Natural killer cell (primary cell): ENCODE results near the gene METRN. TPM values are rescaled to one million over a fixed set of nuclear protein-coding genes. Genes with fewer than 3 reads are reported as not detected.

Source experiments
- ATAC-seq, 3 donors: fragments of 150-1000 bp in 2 of 3; fragments of 200-7000 bp in 1 of 3; cut with Tn5 transposase; 1 replicate in 1 of 3; 2 replicates in 2 of 3; pipeline ENCODE4 v1.10.0; 2021; ENCODE audit warnings: mild to moderate bottlenecking in 2 of 3, moderate library complexity in 2 of 3
- DNase-seq, 2 donors: peaks; one replicate each; pipeline versions ENCODE4 v3.0.0 to v3.0.0-alpha.2; 2013 to 2021; ENCODE audit warnings: mixed read lengths in 1 of 2
- H3K27ac ChIP-seq: one replicate; pipeline ENCODE4 v1.5.1; 2013; ENCODE audit warnings: mild to moderate bottlenecking, low read length
- H3K27me3 ChIP-seq: one replicate; pipeline ENCODE4 v1.6.1; 2013; ENCODE audit warnings: low read length; ENCODE audit not compliant: control insufficient read depth, insufficient read depth
- H3K36me3 ChIP-seq: one replicate; pipeline ENCODE4 v1.6.1; 2013; ENCODE audit warnings: low read length; ENCODE audit not compliant: control insufficient read depth, insufficient read depth
- H3K4me1 ChIP-seq: one replicate; pipeline ENCODE4 v1.6.1; 2013; ENCODE audit warnings: low read length; ENCODE audit not compliant: control insufficient read depth, insufficient read depth
- H3K4me3 ChIP-seq: one replicate; pipeline ENCODE4 v1.5.1; 2013; ENCODE audit warnings: low read length
- H3K9me3 ChIP-seq: one replicate; pipeline ENCODE4 v1.6.1; 2013; ENCODE audit warnings: low read length; ENCODE audit not compliant: control insufficient read depth, insufficient read depth
- H3K27ac Mint-ChIP-seq, 2 donors: one replicate each; pipeline ENCODE4 v1.8.0; 2022; ENCODE audit warnings: mild to moderate bottlenecking in 2 of 2, mixed read lengths in 2 of 2, moderate library complexity in 1 of 2
- H3K27me3 Mint-ChIP-seq, 2 donors: one replicate each; pipeline ENCODE4 v1.8.0; 2022; ENCODE audit warnings: low read depth in 2 of 2, mixed read lengths in 2 of 2
- H3K36me3 Mint-ChIP-seq: one replicate; pipeline ENCODE4 v1.8.0; 2022; ENCODE audit warnings: mixed read lengths
- H3K4me1 Mint-ChIP-seq, 2 donors: one replicate each; pipeline ENCODE4 v1.8.0; 2022; ENCODE audit warnings: mixed read lengths in 2 of 2
- H3K4me3 Mint-ChIP-seq: one replicate; pipeline ENCODE4 v1.8.0; 2022; ENCODE audit warnings: mild to moderate bottlenecking, moderate library complexity, mixed read lengths
- H3K9me3 Mint-ChIP-seq, 2 donors: one replicate each; pipeline ENCODE4 v1.8.0; 2022; ENCODE audit warnings: mixed read lengths in 2 of 2
- WGBS: methylation state at CpG from one replicate; pipeline ENCODE4 v1.1.7; 2013; ENCODE audit warnings: missing lambda C conversion rate; ENCODE audit not compliant: insufficient coverage; 5-methylcytosine and 5-hydroxymethylcytosine counted together
- intact Hi-C: fragments of 100-400 bp; cut with micrococcal nuclease; formaldehyde crosslinking; loops from one replicate; pipeline ENCODE4 v1.14.2; 2022
- total RNA-seq, 4 donors: library from RNA; stranded (reverse); fragments of 120-200 nt in 1 of 4; gene quantifications; one replicate each; pipeline versions ENCODE4 v1.2.3 to v1.2.4, GENCODE V29; 2013 to 2022
- TF ChIP-seq, protein P1 (sequence below): fragments of 200-600 bp; IDR thresholded peaks from one replicate; pipeline ENCODE4 v1.8.0; 2022; ENCODE audit warnings: antibody characterized with exemption

METRN gene
- total RNA-seq, 3 donors from 2014 or later (not counting 1 experiment from before 2014, with no cell fraction given): 11.8 to 16.6 (median 14.3) TPM

DNA sequence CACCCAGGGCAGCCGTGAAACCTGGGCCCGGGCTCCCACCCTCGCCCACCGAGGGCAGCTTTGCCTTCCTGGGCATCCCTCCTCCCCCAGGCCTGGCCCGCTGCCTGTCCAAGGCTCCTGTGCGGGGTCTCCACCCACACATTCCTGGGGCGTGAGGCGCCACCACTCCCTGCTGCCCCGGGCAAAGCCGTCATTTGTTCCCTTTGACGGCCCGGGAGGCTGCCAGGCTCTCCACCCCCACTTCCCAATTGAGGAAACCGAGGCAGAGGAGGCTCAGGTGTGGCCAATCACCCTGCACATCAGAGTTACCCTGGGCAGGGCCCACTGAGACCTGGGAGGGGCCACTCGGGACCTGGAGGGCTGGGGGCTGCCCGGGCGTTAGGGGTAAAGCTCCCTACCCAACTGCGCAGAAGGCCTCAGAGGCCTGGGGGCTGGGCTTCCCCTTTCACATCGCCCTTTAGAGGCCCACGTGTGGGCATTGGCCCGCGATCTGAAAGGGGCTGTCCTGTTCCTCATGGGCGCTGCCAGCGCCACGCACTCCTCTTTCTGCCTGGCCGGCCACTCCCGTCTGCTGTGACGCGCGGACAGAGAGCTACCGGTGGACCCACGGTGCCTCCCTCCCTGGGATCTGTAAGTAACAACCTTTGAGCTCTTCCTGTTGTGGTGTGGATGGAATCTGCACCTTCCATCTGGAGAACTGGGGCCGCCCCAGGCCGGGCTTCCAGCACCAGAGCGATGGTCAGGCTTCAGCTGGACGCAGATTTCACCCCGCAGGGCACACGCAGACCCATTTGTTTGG, 45.8 kb downstream of the METRN start, which contains the start of gene MSLN:
Gene MSLN (plus strand): TSS at position 190 of the 799 bp plus-strand sequence. CDS start 1,947 bp downstream, outside the sequence.
- 87% methylated on average over 37 of the region's 37 CpGs for WGBS
- intact Hi-C loops: no loop called here
- H3K27me3 Mint-ChIP-seq: peaks cover 3 to 14% of the 10 kb centered on the region in 2 donors

DNA sequence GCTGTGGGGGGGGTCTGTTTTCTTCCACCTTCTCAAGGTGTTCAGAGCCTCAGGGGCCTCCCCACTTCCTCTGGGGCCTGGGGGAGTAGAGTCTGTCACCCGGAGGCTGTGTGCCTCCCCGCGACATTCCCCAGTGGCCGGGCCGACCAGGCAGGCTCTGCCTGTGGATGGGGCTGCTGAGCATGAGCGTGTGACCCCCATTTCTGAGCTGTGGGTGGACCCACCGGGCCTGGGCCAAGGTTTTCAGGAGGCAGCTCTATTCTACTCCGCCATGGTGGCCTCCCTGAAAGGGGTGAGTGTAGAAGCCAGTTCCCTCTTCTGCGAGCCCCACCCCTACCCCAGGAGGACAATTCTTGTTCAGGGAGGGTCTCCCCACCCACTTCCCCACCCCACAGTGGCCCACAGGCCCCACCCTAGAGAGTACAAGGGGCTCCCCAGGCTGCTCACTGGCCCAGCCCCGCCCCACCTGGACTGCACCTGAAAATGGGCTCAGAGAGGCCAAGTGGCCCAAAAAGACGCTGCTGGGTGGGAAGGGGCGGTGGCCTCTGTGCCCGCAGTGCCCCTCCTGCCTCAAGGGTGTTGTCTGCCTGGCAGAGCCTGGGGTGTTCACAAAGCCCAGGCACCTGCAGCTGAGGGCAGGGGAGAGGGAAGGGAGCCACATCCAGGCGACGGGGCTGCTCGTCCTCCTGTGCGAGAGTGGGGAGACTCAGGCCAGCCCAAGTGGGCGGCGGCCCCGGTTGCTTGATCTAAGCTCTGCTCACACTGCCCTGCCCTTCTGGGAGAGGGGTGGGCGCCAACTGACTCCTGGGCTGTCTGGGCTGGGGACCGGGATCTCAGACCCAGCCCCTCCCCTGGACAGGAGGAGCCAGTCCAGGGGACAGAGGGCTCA, 47.0 kb downstream of the METRN start:
- H3K36me3 Mint-ChIP-seq: no peaks in the 10 kb centered on the region
- intact Hi-C loops: no loop called here

More for the DNA sequence above, 45.8 kb downstream of the METRN start, which contains the start of gene MSLN:
- H3K36me3 ChIP-seq: no peaks in the 10 kb centered on the region
- TF ChIP-seq, protein P1, sequence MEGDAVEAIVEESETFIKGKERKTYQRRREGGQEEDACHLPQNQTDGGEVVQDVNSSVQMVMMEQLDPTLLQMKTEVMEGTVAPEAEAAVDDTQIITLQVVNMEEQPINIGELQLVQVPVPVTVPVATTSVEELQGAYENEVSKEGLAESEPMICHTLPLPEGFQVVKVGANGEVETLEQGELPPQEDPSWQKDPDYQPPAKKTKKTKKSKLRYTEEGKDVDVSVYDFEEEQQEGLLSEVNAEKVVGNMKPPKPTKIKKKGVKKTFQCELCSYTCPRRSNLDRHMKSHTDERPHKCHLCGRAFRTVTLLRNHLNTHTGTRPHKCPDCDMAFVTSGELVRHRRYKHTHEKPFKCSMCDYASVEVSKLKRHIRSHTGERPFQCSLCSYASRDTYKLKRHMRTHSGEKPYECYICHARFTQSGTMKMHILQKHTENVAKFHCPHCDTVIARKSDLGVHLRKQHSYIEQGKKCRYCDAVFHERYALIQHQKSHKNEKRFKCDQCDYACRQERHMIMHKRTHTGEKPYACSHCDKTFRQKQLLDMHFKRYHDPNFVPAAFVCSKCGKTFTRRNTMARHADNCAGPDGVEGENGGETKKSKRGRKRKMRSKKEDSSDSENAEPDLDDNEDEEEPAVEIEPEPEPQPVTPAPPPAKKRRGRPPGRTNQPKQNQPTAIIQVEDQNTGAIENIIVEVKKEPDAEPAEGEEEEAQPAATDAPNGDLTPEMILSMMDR: no peak
- Mint-ChIP-seq H3K4me1 (peaks cover 0 to 5% of the 10 kb centered on the region in 2 donors), H3K9me3 (no peaks in the 10 kb centered on the region), H3K4me3 (no peak within 1 kb of the TSS), H3K36me3 (no peaks in the 10 kb centered on the region), H3K27ac (no peak within 1 kb of the TSS)
- H3K9me3 ChIP-seq: no peaks in the 10 kb centered on the region
- no peak within 1 kb of the TSS for H3K27ac ChIP-seq
- H3K27me3 ChIP-seq: no peaks in the 10 kb centered on the region
- ATAC-seq: no peak
- H3K4me1 ChIP-seq: no peaks in the 10 kb centered on the region
- H3K4me3 ChIP-seq: no peak within 1 kb of the TSS
- DNase-seq: no peak

DNA sequence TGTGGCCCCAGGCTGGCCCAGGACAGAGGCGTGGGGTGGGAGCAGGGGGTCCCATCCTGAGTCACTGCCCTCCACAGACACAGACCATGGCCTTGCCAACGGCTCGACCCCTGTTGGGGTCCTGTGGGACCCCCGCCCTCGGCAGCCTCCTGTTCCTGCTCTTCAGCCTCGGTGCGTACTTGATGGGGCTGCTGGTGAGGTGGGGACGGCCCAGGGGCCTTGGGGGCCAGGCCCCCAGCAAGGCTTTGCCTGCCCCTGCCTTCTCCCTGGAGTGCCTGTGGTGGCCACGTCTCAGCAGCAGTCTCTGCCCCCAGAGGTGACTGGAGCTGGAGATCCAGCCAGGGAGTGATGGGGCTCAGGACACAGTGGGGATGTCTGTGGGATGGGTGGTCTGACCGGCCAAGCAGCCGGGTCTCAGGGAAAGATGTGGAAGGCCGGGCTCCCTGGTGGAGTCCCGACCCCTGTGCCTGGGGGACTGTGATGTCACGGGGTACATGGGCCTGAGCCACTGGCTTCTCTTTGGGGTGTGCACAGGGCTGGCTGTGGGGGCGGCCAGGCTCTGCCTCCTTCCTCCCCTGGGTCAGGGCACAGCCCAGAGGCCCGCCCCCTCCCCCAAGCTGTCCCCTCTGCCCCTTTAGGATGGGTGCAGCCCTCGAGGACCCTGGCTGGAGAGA, 47.8 kb downstream of the METRN start:
- Histone ChIP-seq H3K4me1 (no peaks in the 10 kb centered on the region), H3K36me3 (no peaks in the 10 kb centered on the region), H3K27me3 (no peaks in the 10 kb centered on the region), H3K9me3 (no peaks in the 10 kb centered on the region), H3K4me3 (no peak overlapping the region), H3K27ac (no peak overlapping the region)
- Mint-ChIP-seq H3K4me1 (peaks cover 0 to 2% of the 10 kb centered on the region in 2 donors), H3K27me3 (peaks cover 0 to 2% of the 10 kb centered on the region in 2 donors), H3K4me3 (no peak overlapping the region), H3K27ac (no peak overlapping the region), H3K9me3 (no peaks in the 10 kb centered on the region), H3K36me3 (no peaks in the 10 kb centered on the region)
- intact Hi-C loops: no loop called here
- WGBS: 86% methylated on average over 17 of the region's 17 CpGs
- ATAC-seq: no peak
- TF ChIP-seq, protein P1: no peak
- no peak for DNase-seq

More for the DNA sequence above, 47.0 kb downstream of the METRN start:
- H3K9me3 ChIP-seq: no peaks in the 10 kb centered on the region
- Mint-ChIP-seq H3K4me1 (peaks cover 0 to 5% of the 10 kb centered on the region in 2 donors), H3K9me3 (no peaks in the 10 kb centered on the region), H3K27ac (no peak overlapping the region), H3K4me3 (no peak overlapping the region), H3K27me3 (peaks cover 0 to 7% of the 10 kb centered on the region in 2 donors)
- H3K27me3 ChIP-seq: no peaks in the 10 kb centered on the region
- TF ChIP-seq, protein P1: no peak
- H3K27ac ChIP-seq: no peak overlapping the region
- no peaks in the 10 kb centered on the region for H3K36me3 ChIP-seq
- ATAC-seq (no peak), DNase-seq (no peak)
- H3K4me1 ChIP-seq: no peaks in the 10 kb centered on the region
- no peak overlapping the region for H3K4me3 ChIP-seq
- WGBS: 85% methylated on average over 22 of the region's 22 CpGs
